HEK293 (cell line): ENCODE measurements around the gene PDCL3.

ENCODE experiments used
- CTCF ChIA-PET: fragments of 350-600 bp; formaldehyde crosslinking; extraction: SDS; loops from one replicate; lab custom pipeline; 2021; ENCODE audit warnings: antibody characterized with exemption; lab: Yijun Ruan, JAX
- POLR2A ChIA-PET: fragments of 300-600 bp; formaldehyde crosslinking; extraction: SDS; loops from one replicate; lab custom pipeline; 2020; ENCODE audit warnings: antibody characterized with exemption, inconsistent platforms; lab: Yijun Ruan, JAX
- H3K27ac ChIP-seq: fragments of 200-500 bp; sonication (Bioruptor generic); 2 replicates; pipeline ENCODE4 v1.5.1; 2014; ENCODE audit warnings: low read depth, low read length, control low read depth, inconsistent platforms; ENCODE audit errors: extremely low read depth
- H3K36me3 ChIP-seq, 2 experiments: fragments of 200-500 bp in 1 of 2; sonication (Bioruptor generic) in 1 of 2; 1 replicate in 1 of 2; 2 replicates in 1 of 2; pipeline ENCODE4 v1.5.1; 2014 to 2017; ENCODE audit warnings: inconsistent platforms in 2 of 2, low read length in 2 of 2; ENCODE audit not compliant: control insufficient read depth in 2 of 2, insufficient read depth in 1 of 2
- H3K4me1 ChIP-seq: fragments of 200-500 bp; sonication (Bioruptor generic); 2 replicates; pipeline ENCODE4 v1.5.1; 2014; ENCODE audit warnings: mild to moderate bottlenecking, low read length, inconsistent platforms; ENCODE audit not compliant: control insufficient read depth, insufficient read depth
- H3K4me3 ChIP-seq: 2 replicates; pipeline ENCODE4 v1.5.1; 2011; ENCODE audit warnings: low read depth, mild to moderate bottlenecking, control low read depth, low read length, moderate library complexity
- H3K9me3 ChIP-seq: fragments of 200-500 bp; sonication (Bioruptor generic); 2 replicates; pipeline ENCODE4 v1.5.1; 2014; ENCODE audit warnings: low read depth, low read length, inconsistent platforms; ENCODE audit not compliant: control insufficient read depth, insufficient read depth
- SCRT1 ChIP-seq: fragments of 450-650 bp; formaldehyde crosslinking; IDR thresholded peaks from 2 replicates; pipeline ENCODE4 v1.5.1; 2016; ENCODE audit warnings: missing biosample characterization, missing genetic modification characterization, borderline replicate concordance
- ZBTB10 ChIP-seq: fragments of 450-650 bp; formaldehyde crosslinking; IDR thresholded peaks from 2 replicates; pipeline ENCODE4 v1.5.1; 2016; ENCODE audit warnings: missing biosample characterization, missing genetic modification characterization
- ZIC2 ChIP-seq: fragments of 450-650 bp; formaldehyde crosslinking; IDR thresholded peaks from 2 replicates; pipeline ENCODE4 v1.5.1; 2016; ENCODE audit warnings: missing biosample characterization, missing genetic modification characterization
- ZNF138 ChIP-seq: fragments of 450-650 bp; formaldehyde crosslinking; IDR thresholded peaks from 2 replicates; pipeline ENCODE4 v1.5.1; 2016; ENCODE audit warnings: missing biosample characterization, missing genetic modification characterization, borderline replicate concordance
- ZNF2 ChIP-seq: fragments of 450-650 bp; formaldehyde crosslinking; IDR thresholded peaks from 2 replicates; pipeline ENCODE4 v1.5.1; 2016; ENCODE audit warnings: missing biosample characterization, missing genetic modification characterization
- ZNF302 ChIP-seq: fragments of 450-650 bp; formaldehyde crosslinking; IDR thresholded peaks from 2 replicates; pipeline ENCODE4 v1.5.1; 2016; ENCODE audit warnings: missing biosample characterization, missing genetic modification characterization, low read depth
- ZNF707 ChIP-seq: fragments of 450-650 bp; formaldehyde crosslinking; IDR thresholded peaks from 2 replicates; pipeline ENCODE4 v1.5.1; 2016; ENCODE audit warnings: missing biosample characterization, missing genetic modification characterization
- ZNF768 ChIP-seq: fragments of 450-650 bp; formaldehyde crosslinking; IDR thresholded peaks from 2 replicates; pipeline ENCODE4 v1.5.1; 2018; ENCODE audit warnings: missing biosample characterization, mild to moderate bottlenecking, missing genetic modification characterization
- ZNF785 ChIP-seq: fragments of 450-650 bp; formaldehyde crosslinking; IDR thresholded peaks from 2 replicates; pipeline ENCODE4 v1.5.1; 2016; ENCODE audit warnings: missing biosample characterization, missing genetic modification characterization
- TF ChIP-seq, protein P1 (sequence below): fragments of 450-650 bp; formaldehyde crosslinking; optimal IDR thresholded peaks from 2 replicates; pipeline ENCODE3; 2016; ENCODE audit warnings: missing biosample characterization, mild to moderate bottlenecking, missing genetic modification characterization
- TF ChIP-seq, protein P2 (sequence below): fragments of 450-650 bp; formaldehyde crosslinking; IDR thresholded peaks from 2 replicates; pipeline ENCODE4 v1.5.1; 2016; ENCODE audit warnings: missing biosample characterization, missing genetic modification characterization
- TF ChIP-seq, protein P3 (sequence below): fragments of 450-650 bp; formaldehyde crosslinking; IDR thresholded peaks from 2 replicates; pipeline ENCODE4 v1.5.1; 2016; ENCODE audit warnings: missing biosample characterization, missing genetic modification characterization, borderline replicate concordance
- TF ChIP-seq, protein P4 (sequence below): fragments of 450-650 bp; formaldehyde crosslinking; conservative IDR thresholded peaks from 2 replicates; pipeline ENCODE4 v1.5.1; 2016; ENCODE audit warnings: low read depth, missing biosample characterization, missing genetic modification characterization

The PDCL3 gene

GRCh38 chr2:100524331-100524730 is 38.5 kb upstream of the PDCL3 start:
- no peak overlapping the region for H3K4me3 ChIP-seq
- H3K27ac ChIP-seq, result no peak overlapping the region
- CTCF ChIA-PET, result interaction anchor here (0.7 kb wide), 1 partner anchor 614 kb away, joined by 4 read pairs; no protein-coding TSS in a partner anchor
- POLR2A ChIA-PET, result no interaction called here
- H3K9me3 ChIP-seq, result no peaks in the 10 kb centered on the region
- TF ChIP-seq, protein P1, sequence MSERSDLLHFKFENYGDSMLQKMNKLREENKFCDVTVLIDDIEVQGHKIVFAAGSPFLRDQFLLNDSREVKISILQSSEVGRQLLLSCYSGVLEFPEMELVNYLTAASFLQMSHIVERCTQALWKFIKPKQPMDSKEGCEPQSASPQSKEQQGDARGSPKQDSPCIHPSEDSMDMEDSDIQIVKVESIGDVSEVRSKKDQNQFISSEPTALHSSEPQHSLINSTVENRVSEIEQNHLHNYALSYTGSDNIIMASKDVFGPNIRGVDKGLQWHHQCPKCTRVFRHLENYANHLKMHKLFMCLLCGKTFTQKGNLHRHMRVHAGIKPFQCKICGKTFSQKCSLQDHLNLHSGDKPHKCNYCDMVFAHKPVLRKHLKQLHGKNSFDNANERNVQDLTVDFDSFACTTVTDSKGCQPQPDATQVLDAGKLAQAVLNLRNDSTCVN (tag by site-specific recombination), result no peak
- no peak for TF ChIP-seq ZNF302 (tag by site-specific recombination)
- no peak for TF ChIP-seq ZNF138 (tag by site-specific recombination)
- no peak for TF ChIP-seq ZNF707
- no peak for TF ChIP-seq ZNF785 (tag by site-specific recombination)
- TF ChIP-seq, protein P2, sequence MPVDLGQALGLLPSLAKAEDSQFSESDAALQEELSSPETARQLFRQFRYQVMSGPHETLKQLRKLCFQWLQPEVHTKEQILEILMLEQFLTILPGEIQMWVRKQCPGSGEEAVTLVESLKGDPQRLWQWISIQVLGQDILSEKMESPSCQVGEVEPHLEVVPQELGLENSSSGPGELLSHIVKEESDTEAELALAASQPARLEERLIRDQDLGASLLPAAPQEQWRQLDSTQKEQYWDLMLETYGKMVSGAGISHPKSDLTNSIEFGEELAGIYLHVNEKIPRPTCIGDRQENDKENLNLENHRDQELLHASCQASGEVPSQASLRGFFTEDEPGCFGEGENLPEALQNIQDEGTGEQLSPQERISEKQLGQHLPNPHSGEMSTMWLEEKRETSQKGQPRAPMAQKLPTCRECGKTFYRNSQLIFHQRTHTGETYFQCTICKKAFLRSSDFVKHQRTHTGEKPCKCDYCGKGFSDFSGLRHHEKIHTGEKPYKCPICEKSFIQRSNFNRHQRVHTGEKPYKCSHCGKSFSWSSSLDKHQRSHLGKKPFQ (tag by site-specific recombination), result no peak
- TF ChIP-seq, protein P3, sequence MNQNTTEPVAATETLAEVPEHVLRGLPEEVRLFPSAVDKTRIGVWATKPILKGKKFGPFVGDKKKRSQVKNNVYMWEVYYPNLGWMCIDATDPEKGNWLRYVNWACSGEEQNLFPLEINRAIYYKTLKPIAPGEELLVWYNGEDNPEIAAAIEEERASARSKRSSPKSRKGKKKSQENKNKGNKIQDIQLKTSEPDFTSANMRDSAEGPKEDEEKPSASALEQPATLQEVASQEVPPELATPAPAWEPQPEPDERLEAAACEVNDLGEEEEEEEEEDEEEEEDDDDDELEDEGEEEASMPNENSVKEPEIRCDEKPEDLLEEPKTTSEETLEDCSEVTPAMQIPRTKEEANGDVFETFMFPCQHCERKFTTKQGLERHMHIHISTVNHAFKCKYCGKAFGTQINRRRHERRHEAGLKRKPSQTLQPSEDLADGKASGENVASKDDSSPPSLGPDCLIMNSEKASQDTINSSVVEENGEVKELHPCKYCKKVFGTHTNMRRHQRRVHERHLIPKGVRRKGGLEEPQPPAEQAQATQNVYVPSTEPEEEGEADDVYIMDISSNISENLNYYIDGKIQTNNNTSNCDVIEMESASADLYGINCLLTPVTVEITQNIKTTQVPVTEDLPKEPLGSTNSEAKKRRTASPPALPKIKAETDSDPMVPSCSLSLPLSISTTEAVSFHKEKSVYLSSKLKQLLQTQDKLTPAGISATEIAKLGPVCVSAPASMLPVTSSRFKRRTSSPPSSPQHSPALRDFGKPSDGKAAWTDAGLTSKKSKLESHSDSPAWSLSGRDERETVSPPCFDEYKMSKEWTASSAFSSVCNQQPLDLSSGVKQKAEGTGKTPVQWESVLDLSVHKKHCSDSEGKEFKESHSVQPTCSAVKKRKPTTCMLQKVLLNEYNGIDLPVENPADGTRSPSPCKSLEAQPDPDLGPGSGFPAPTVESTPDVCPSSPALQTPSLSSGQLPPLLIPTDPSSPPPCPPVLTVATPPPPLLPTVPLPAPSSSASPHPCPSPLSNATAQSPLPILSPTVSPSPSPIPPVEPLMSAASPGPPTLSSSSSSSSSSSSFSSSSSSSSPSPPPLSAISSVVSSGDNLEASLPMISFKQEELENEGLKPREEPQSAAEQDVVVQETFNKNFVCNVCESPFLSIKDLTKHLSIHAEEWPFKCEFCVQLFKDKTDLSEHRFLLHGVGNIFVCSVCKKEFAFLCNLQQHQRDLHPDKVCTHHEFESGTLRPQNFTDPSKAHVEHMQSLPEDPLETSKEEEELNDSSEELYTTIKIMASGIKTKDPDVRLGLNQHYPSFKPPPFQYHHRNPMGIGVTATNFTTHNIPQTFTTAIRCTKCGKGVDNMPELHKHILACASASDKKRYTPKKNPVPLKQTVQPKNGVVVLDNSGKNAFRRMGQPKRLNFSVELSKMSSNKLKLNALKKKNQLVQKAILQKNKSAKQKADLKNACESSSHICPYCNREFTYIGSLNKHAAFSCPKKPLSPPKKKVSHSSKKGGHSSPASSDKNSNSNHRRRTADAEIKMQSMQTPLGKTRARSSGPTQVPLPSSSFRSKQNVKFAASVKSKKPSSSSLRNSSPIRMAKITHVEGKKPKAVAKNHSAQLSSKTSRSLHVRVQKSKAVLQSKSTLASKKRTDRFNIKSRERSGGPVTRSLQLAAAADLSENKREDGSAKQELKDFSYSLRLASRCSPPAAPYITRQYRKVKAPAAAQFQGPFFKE (tag by site-specific recombination), result no peak
- TF ChIP-seq, protein P4, sequence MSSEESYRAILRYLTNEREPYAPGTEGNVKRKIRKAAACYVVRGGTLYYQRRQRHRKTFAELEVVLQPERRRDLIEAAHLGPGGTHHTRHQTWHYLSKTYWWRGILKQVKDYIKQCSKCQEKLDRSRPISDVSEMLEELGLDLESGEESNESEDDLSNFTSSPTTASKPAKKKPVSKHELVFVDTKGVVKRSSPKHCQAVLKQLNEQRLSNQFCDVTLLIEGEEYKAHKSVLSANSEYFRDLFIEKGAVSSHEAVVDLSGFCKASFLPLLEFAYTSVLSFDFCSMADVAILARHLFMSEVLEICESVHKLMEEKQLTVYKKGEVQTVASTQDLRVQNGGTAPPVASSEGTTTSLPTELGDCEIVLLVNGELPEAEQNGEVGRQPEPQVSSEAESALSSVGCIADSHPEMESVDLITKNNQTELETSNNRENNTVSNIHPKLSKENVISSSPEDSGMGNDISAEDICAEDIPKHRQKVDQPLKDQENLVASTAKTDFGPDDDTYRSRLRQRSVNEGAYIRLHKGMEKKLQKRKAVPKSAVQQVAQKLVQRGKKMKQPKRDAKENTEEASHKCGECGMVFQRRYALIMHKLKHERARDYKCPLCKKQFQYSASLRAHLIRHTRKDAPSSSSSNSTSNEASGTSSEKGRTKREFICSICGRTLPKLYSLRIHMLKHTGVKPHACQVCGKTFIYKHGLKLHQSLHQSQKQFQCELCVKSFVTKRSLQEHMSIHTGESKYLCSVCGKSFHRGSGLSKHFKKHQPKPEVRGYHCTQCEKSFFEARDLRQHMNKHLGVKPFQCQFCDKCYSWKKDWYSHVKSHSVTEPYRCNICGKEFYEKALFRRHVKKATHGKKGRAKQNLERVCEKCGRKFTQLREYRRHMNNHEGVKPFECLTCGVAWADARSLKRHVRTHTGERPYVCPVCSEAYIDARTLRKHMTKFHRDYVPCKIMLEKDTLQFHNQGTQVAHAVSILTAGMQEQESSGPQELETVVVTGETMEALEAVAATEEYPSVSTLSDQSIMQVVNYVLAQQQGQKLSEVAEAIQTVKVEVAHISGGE (tag by site-specific recombination), result no peak
- no peak for TF ChIP-seq ZBTB10 (tag by site-specific recombination)
- no peak for TF ChIP-seq ZNF768 (tag by site-specific recombination)
- no peak for TF ChIP-seq SCRT1
- TF ChIP-seq ZIC2 (tag by site-specific recombination), result no peak
- no peak for TF ChIP-seq ZNF2
- H3K36me3 ChIP-seq, result no peaks in the 10 kb centered on the region
- H3K4me1 ChIP-seq, result no peaks in the 10 kb centered on the region
